Neural crest cell (in vitro differentiated cells): Measurements from ENCODE around the gene PKD2L1. TPM values are rescaled to one million over a fixed set of nuclear protein-coding genes. Genes with fewer than 3 reads are reported as not detected.
A peak's percentile ranks its signal among the peaks of the same experiment; 100 is the strongest.
"Not testable (repeated sequence)": the region's sequence is repeated elsewhere in the genome, so short reads cannot be mapped to it uniquely, and the experiment has no call there.

Experiments
- DNase-seq: peaks from one replicate; pipeline ENCODE4 v3.0.0; 2021; ENCODE audit warnings: low read depth, mixed read lengths, low spot score
- H3K27ac Mint-ChIP-seq: one replicate; pipeline ENCODE4 v1.8.0; 2021; ENCODE audit warnings: mild to moderate bottlenecking, mixed read lengths; ENCODE audit not compliant: unreplicated experiment
- H3K27me3 Mint-ChIP-seq: 2 replicates; pipeline ENCODE4 v1.8.0; 2021; ENCODE audit warnings: low read depth, mild to moderate bottlenecking, mixed read lengths
- H3K36me3 Mint-ChIP-seq: 2 replicates; pipeline ENCODE4 v1.8.0; 2021; ENCODE audit warnings: low read depth, mild to moderate bottlenecking, mixed read lengths
- H3K4me1 Mint-ChIP-seq: 2 replicates; pipeline ENCODE4 v1.8.0; 2021; ENCODE audit warnings: mixed read lengths
- H3K4me3 Mint-ChIP-seq: one replicate; pipeline ENCODE4 v1.8.0; 2021; ENCODE audit warnings: mild to moderate bottlenecking, mixed read lengths
- H3K9me3 Mint-ChIP-seq: 2 replicates; pipeline ENCODE4 v1.8.0; 2021; ENCODE audit warnings: mixed read lengths
- CTCF ChIP-seq: fragments of 200-600 bp; sonication (generic); conservative IDR thresholded peaks from 2 replicates; pipeline ENCODE4 v1.5.0; 2021; ENCODE audit warnings: antibody characterized with exemption, mild to moderate bottlenecking
- total RNA-seq: library from RNA; stranded (reverse); gene quantifications from 2 replicates; pipeline ENCODE4 v1.2.1, GENCODE V29; 2021

Gene PKD2L1
- total RNA-seq, 1 donor from 2014 or later: not detected

DNA sequence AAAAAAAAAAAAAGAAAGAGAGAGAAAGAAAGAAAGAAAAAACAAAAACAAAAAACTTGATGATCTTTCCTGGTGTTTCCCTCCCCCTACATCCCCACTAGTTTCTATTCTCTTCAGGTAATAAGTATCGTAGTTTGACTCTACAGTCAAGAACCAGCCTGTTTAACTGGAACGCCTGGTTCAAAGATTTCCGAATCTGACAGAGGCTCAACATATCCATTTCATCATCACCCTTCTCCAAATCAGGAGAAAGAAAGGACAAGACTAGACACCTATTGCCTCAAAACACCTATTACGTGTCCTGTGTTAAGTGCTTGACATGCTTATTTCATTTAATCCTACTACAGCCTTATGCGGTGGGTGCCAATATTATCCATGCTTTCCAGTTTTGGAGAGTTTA, 23.2 kb downstream of the PKD2L1 start:
- no peak overlapping the region for H3K27ac Mint-ChIP-seq
- no peak for TF ChIP-seq CTCF
- H3K4me3 Mint-ChIP-seq: no peak overlapping the region
- no peaks in the 10 kb centered on the region for H3K36me3 Mint-ChIP-seq
- no peaks in the 10 kb centered on the region for H3K9me3 Mint-ChIP-seq
- DNase-seq: no peak
- peaks cover 67% of the 10 kb centered on the region for H3K27me3 Mint-ChIP-seq
- H3K4me1 Mint-ChIP-seq: peaks cover 7% of the 10 kb centered on the region

GRCh38 chr10:100304414-100304813, 25.6 kb downstream of the PKD2L1 start:
- TF ChIP-seq CTCF: no peak
- H3K4me1 Mint-ChIP-seq: peaks cover 26% of the 10 kb centered on the region
- H3K36me3 Mint-ChIP-seq: no peaks in the 10 kb centered on the region
- DNase-seq: no peak
- peaks cover 61% of the 10 kb centered on the region for H3K27me3 Mint-ChIP-seq
- no peaks in the 10 kb centered on the region for H3K9me3 Mint-ChIP-seq
- no peak overlapping the region for H3K4me3 Mint-ChIP-seq
- no peak overlapping the region for H3K27ac Mint-ChIP-seq

DNA sequence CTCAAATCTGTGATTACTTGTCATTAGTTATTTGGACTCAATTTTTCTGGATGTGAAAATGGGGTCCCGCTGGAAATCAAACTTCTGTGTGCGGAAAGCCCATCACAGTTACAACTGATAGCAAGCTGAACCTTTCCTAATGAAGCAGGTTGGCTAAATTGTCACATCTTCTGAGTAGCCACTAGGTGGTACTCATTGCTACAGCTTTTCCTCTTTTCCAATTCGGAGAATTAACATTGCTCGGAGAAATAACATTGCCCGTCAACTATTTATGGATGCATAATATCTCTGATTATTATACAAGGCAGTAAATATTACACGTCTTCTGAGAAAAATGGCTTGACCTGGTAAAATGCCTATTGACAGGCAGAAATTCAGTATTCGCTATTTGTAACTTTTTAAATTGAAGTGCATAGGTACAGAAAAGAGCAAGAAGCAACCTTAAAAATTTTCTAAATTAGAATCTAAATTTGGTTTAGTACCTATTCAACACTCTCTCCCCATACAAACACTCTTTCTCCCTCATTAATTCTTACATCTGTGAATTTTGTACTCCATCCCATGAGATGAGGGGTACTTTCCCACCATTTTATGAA, 26.2 kb downstream of the PKD2L1 start:
- Mint-ChIP-seq H3K27ac (no peak overlapping the region), H3K4me3 (no peak overlapping the region), H3K9me3 (peaks cover 2% of the 10 kb centered on the region), H3K36me3 (no peaks in the 10 kb centered on the region), H3K27me3 (peaks cover 62% of the 10 kb centered on the region), H3K4me1 (peaks cover 30% of the 10 kb centered on the region)
- TF ChIP-seq CTCF: peak; percentile 72
- DNase-seq: no peak

DNA sequence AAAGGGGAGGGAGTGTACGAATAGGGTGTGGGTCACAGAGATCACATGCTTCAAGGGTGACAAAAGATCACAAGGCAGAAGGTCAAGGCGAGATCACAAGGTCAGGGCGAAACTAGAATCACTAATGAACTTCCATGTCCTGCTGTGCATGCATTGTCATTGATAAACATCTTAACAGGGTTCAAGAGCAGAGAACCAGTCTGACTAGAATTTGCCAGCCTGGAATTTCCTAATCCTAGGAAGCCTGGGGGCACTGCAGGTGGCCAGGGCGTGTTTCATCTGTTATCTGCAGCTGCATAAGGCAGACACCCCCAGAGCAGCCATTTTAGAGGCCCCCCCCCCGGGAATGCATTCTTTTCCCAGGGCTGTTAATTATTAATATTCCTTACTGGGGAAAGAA, 28.9 kb downstream of the PKD2L1 start:
- not testable (repeated sequence) for H3K9me3 Mint-ChIP-seq
- H3K4me3 Mint-ChIP-seq: peak overlapping the region; percentile 13
- peaks cover 30% of the 10 kb centered on the region for H3K4me1 Mint-ChIP-seq

GRCh38 chr10:100297242-100297641, 32.8 kb downstream of the PKD2L1 start:
- peaks cover 51% of the 10 kb centered on the region for H3K27me3 Mint-ChIP-seq
- peaks cover 27% of the 10 kb centered on the region for H3K4me1 Mint-ChIP-seq
- no peak for TF ChIP-seq CTCF
- DNase-seq: no peak
- H3K4me3 Mint-ChIP-seq: no peak overlapping the region
- no peak overlapping the region for H3K27ac Mint-ChIP-seq
- H3K9me3 Mint-ChIP-seq: peaks cover 2% of the 10 kb centered on the region
- H3K36me3 Mint-ChIP-seq: no peaks in the 10 kb centered on the region

More for the DNA sequence above, 28.9 kb downstream of the PKD2L1 start:
- not testable (repeated sequence) for DNase-seq, H3K36me3 Mint-ChIP-seq
- H3K27ac Mint-ChIP-seq: peak overlapping the region; percentile 53
- peaks cover 54% of the 10 kb centered on the region for H3K27me3 Mint-ChIP-seq

GRCh38 chr10:100293066-100293465, 37.0 kb downstream of the PKD2L1 start:
- H3K9me3 Mint-ChIP-seq: no peaks in the 10 kb centered on the region
- peaks cover 45% of the 10 kb centered on the region for H3K27me3 Mint-ChIP-seq
- H3K4me3 Mint-ChIP-seq: no peak overlapping the region
- H3K36me3 Mint-ChIP-seq: no peaks in the 10 kb centered on the region
- no peak overlapping the region for H3K27ac Mint-ChIP-seq
- DNase-seq: no peak
- TF ChIP-seq CTCF: no peak
- peaks cover 4% of the 10 kb centered on the region for H3K4me1 Mint-ChIP-seq

- peaks cover 42% of the 10 kb centered on the region for H3K27me3 Mint-ChIP-seq
- not testable (repeated sequence) for H3K4me1 Mint-ChIP-seq, H3K9me3 Mint-ChIP-seq, H3K27ac Mint-ChIP-seq, DNase-seq, H3K36me3 Mint-ChIP-seq, H3K4me3 Mint-ChIP-seq
Measured at GRCh38 chr10:100292300-100292699, 37.7 kb downstream of the PKD2L1 start.
